GM23248 (cell line): ENCODE results near the gene HSPA1A.

Experiments
- EZH2 ChIP-seq: fragments of 200-600 bp; sonication (generic); IDR thresholded peaks from 2 replicates; pipeline ENCODE4 v1.6.1; 2018; ENCODE audit warnings: antibody characterized with exemption, mild to moderate bottlenecking; ENCODE audit not compliant: insufficient read depth, poor library complexity, severe bottlenecking
- EZH2phosphoT487 ChIP-seq: fragments of 200-600 bp; sonication (generic); IDR thresholded peaks from 2 replicates; pipeline ENCODE4 v1.6.1; 2018; ENCODE audit warnings: antibody characterized with exemption, moderate library complexity, mild to moderate bottlenecking, low read depth; ENCODE audit not compliant: insufficient read depth

DNA sequence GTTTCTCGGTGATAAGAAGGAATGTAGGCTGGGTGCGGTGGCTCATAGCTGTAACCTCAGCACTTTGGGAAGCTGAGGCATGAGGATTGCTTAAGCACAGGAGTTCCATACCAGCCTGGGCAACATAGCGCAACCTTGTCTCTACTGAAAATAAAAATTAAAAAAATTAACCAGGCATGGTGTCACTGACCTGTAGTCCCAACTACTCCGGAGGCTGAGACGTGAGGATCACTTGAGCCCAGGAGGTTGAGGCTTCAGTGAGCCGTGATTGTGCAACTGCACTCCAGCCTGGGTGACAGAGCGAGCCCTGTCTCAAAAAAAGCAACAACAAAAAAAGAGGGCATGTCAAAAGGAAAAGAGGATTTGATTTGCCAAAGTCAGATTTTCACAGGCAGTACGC, 43.4 kb downstream of the HSPA1A start:
- TF ChIP-seq EZH2 (no peak), EZH2phosphoT487 (no peak)
